GM23338 (cell line): ENCODE data around the gene PMAIP1. TPM values are rescaled to one million over a fixed set of nuclear protein-coding genes. Genes with fewer than 3 reads are reported as not detected.

Experiments used
- ATAC-seq: fragments of 200-7000 bp; cut with Tn5 transposase; 3 replicates; pipeline ENCODE4 v1.9.1; 2020
- DNase-seq: peaks from one replicate; pipeline ENCODE4 v3.0.0-alpha.2; 2015; ENCODE audit warnings: low spot score
- H2AFZ ChIP-seq: fragments of 200-600 bp; sonication (generic); 2 replicates; pipeline ENCODE4 v1.8.0; 2016; ENCODE audit warnings: antibody characterized with exemption, mild to moderate bottlenecking, moderate library complexity
- H3F3A ChIP-seq: fragments of 200-600 bp; sonication (generic); replicated peaks from 2 replicates; pipeline ENCODE4 v1.8.0; 2017; ENCODE audit warnings: antibody characterized with exemption, mixed run types, low read depth
- H3K27ac ChIP-seq: fragments of 200-600 bp; sonication (generic); 2 replicates; pipeline ENCODE4 v1.6.1; 2016; ENCODE audit warnings: low read depth
- H3K27me3 ChIP-seq: fragments of 200-600 bp; sonication (generic); 2 replicates; pipeline ENCODE4 v1.8.0; 2016; ENCODE audit warnings: mild to moderate bottlenecking, mixed run types, moderate library complexity; ENCODE audit not compliant: insufficient read depth
- H3K36me3 ChIP-seq: fragments of 200-600 bp; sonication (generic); 2 replicates; pipeline ENCODE4 v1.8.0; 2016; ENCODE audit warnings: mild to moderate bottlenecking; ENCODE audit not compliant: insufficient read depth
- H3K4me1 ChIP-seq: fragments of 200-600 bp; sonication (generic); 2 replicates; pipeline ENCODE4 v1.8.0; 2016; ENCODE audit warnings: mild to moderate bottlenecking, moderate library complexity; ENCODE audit not compliant: insufficient read depth
- H3K4me2 ChIP-seq: fragments of 200-600 bp; sonication (generic); 2 replicates; pipeline ENCODE4 v1.7.1; 2017; ENCODE audit warnings: mixed run types
- H3K4me3 ChIP-seq: fragments of 200-600 bp; sonication (generic); 2 replicates; pipeline ENCODE4 v1.6.1; 2016; ENCODE audit warnings: mixed run types
- H3K79me2 ChIP-seq: fragments of 200-600 bp; sonication (generic); replicated peaks from 2 replicates; pipeline ENCODE4 v1.8.0; 2017; ENCODE audit warnings: mild to moderate bottlenecking; ENCODE audit not compliant: insufficient read depth
- H3K9me2 ChIP-seq: fragments of 200-600 bp; sonication (generic); 2 replicates; pipeline ENCODE4 v1.8.0; 2017; ENCODE audit not compliant: insufficient read depth
- H4K20me1 ChIP-seq: fragments of 200-600 bp; sonication (generic); replicated peaks from 2 replicates; pipeline ENCODE4 v1.8.0; 2017; ENCODE audit warnings: mild to moderate bottlenecking; ENCODE audit not compliant: insufficient read depth
- H3K27ac Mint-ChIP-seq: 2 replicates; pipeline ENCODE4 v1.8.0; 2020; ENCODE audit warnings: inconsistent platforms, mild to moderate bottlenecking, moderate library complexity, mixed read lengths
- H3K27me3 Mint-ChIP-seq: 3 replicates; pipeline ENCODE4 v1.8.0; 2022; ENCODE audit warnings: low read depth, mild to moderate bottlenecking, moderate library complexity, mixed read lengths, inconsistent platforms; ENCODE audit not compliant: insufficient read depth, poor library complexity
- H3K36me3 Mint-ChIP-seq: 3 replicates; pipeline ENCODE4 v1.8.0; 2021; ENCODE audit warnings: low read depth, mild to moderate bottlenecking, inconsistent platforms, moderate library complexity, mixed read lengths
- H3K4me1 Mint-ChIP-seq: 3 replicates; pipeline ENCODE4 v1.8.0; 2020; ENCODE audit warnings: mild to moderate bottlenecking, inconsistent platforms, mixed read lengths
- H3K4me3 Mint-ChIP-seq: 3 replicates; pipeline ENCODE4 v1.8.0; 2021; ENCODE audit warnings: moderate library complexity, mild to moderate bottlenecking, inconsistent platforms, mixed read lengths
- H3K9me3 Mint-ChIP-seq: 3 replicates; pipeline ENCODE4 v1.8.0; 2020; ENCODE audit warnings: moderate library complexity, mild to moderate bottlenecking, inconsistent platforms, mixed read lengths
- CREB1 ChIP-seq: fragments of 250-450 bp; sonication (Bioruptor Pico); IDR thresholded peaks from 2 replicates; pipeline ENCODE4 v1.5.0; 2020; ENCODE audit warnings: low read depth, mild to moderate bottlenecking, moderate library complexity
- CTCF ChIP-seq, 2 experiments: fragments of 200-600 bp in 1 of 2; sonication (generic) in 1 of 2; conservative IDR thresholded peaks; 2 replicates each; pipeline versions ENCODE4 v1.5.1 to v1.6.1; 2016 to 2017; ENCODE audit warnings: antibody characterized with exemption in 2 of 2, low read depth in 2 of 2, mild to moderate bottlenecking in 2 of 2, moderate library complexity in 1 of 2
- ETS1 ChIP-seq: IDR thresholded peaks from 2 replicates; pipeline ENCODE4 v1.6.1; 2016; ENCODE audit warnings: antibody characterized with exemption
- EZH2 ChIP-seq: fragments of 200-600 bp; sonication (generic); IDR thresholded peaks from one replicate; pipeline ENCODE4 v1.8.0; 2017; ENCODE audit warnings: antibody characterized with exemption, mild to moderate bottlenecking, low read depth; ENCODE audit not compliant: unreplicated experiment
- EZH2phosphoT487 ChIP-seq: fragments of 200-600 bp; sonication (generic); IDR thresholded peaks from one replicate; pipeline ENCODE4 v1.8.1; 2018; ENCODE audit warnings: antibody characterized with exemption; ENCODE audit not compliant: unreplicated experiment
- JUNB ChIP-seq: IDR thresholded peaks from one replicate; pipeline ENCODE4 v1.6.1; 2016; ENCODE audit warnings: antibody characterized with exemption; ENCODE audit not compliant: unreplicated experiment
- POLR2AphosphoS5 ChIP-seq: IDR thresholded peaks from 2 replicates; pipeline ENCODE4 v1.6.1; 2016; ENCODE audit warnings: antibody characterized with exemption, low read depth
- REST ChIP-seq: IDR thresholded peaks from one replicate; pipeline ENCODE4 v1.6.1; 2018; ENCODE audit warnings: antibody characterized with exemption; ENCODE audit not compliant: unreplicated experiment
- STAT1 ChIP-seq: IDR thresholded peaks from one replicate; pipeline ENCODE4 v1.6.1; 2016; ENCODE audit warnings: antibody characterized with exemption; ENCODE audit not compliant: unreplicated experiment
- ZNF331 ChIP-seq: fragments of 250-450 bp; sonication (Bioruptor Pico); IDR thresholded peaks from 2 replicates; pipeline ENCODE4 v1.5.0; 2020; ENCODE audit warnings: low read depth, mild to moderate bottlenecking, moderate library complexity
- polyA plus RNA-seq: library from polyadenylated mRNA; unstranded; fragments of >200 nt; fragmentation: Nextera tagmentation; extraction: Ambion mirVana; gene quantifications from 2 replicates; pipeline ENCODE4 v1.2.1, GENCODE V29; 2016
- total RNA-seq: library from RNA; depleted of rRNA; stranded (reverse); fragments of >200 nt; shearing (Covaris generic); gene quantifications from 2 replicates; pipeline ENCODE4 v1.2.3, GENCODE V29; 2014

PMAIP1 gene
- total and polyA plus RNA-seq, 2 experiments from 2014 or later, result 156 to 296 TPM

- Histone ChIP-seq H4K20me1 (no peaks in the 10 kb centered on the region), H3K36me3 (no peaks in the 10 kb centered on the region), H3K27me3 (peaks cover 7% of the 10 kb centered on the region), H3K79me2 (no peaks in the 10 kb centered on the region), H3K4me3 (no peak overlapping the region), H2AFZ (no peak overlapping the region), H3K4me2 (no peak overlapping the region), H3F3A (peaks cover 3% of the 10 kb centered on the region), H3K9me2 (no peaks in the 10 kb centered on the region), H3K4me1 (peaks cover 18% of the 10 kb centered on the region), H3K27ac (no peak overlapping the region)
- Mint-ChIP-seq H3K27ac (no peak overlapping the region), H3K4me1 (peaks cover 26% of the 10 kb centered on the region), H3K27me3 (peaks cover 9% of the 10 kb centered on the region), H3K36me3 (no peaks in the 10 kb centered on the region), H3K4me3 (no peak overlapping the region), H3K9me3 (no peaks in the 10 kb centered on the region)
- no peak for ATAC-seq
- TF ChIP-seq EZH2phosphoT487 (no peak), CTCF (conservative IDR thresholded peaks at IDR 0.05; ENCODE audit: low read depth in 2 of 2) (no peak), ZNF331 (CRISPR knock-in tag) (no peak), CREB1 (CRISPR knock-in tag) (no peak), ETS1 (no peak), EZH2 (no peak), STAT1 (no peak), POLR2AphosphoS5 (no peak), REST (no peak), JUNB (no peak)
- DNase-seq, result no peak
These were observed 5.8 kb upstream of the PMAIP1 start for GRCh38 chr18:59893971-59894370.
